ENCODE measurements around the gene ADRM1. TPM values are rescaled to one million over a fixed set of nuclear protein-coding genes. Genes with fewer than 3 reads are reported as not detected.

ADRM1 gene
- polyA plus RNA-seq (ENCODE audit: insufficient read length in 12 of 12): 10 to 100 TPM in 11 of 12 donors, not detected in 1; 37.5 to 62.4 (median 46.7) TPM
- long read RNA-seq, donor 1, transcript ADRM1-201 (10 exons, 1,478 nt): major isoform, 21 of 41 reads
- long read RNA-seq, donor 1, partial matches to known transcripts: 20 of 41 reads
- long read RNA-seq, donor 1, other reads (novel, unspliced or antisense): 0 of 41 reads
- long read RNA-seq, donor 2, transcript ADRM1-201 (10 exons, 1,478 nt): major isoform, 23 of 42 reads
- long read RNA-seq, donor 2, partial matches to known transcripts: 19 of 42 reads
- long read RNA-seq, donor 2, other reads (novel, unspliced or antisense): 0 of 42 reads
- long read RNA-seq, donor 3, transcript ADRM1-201 (10 exons, 1,478 nt): major isoform, 8 of 21 reads
- long read RNA-seq, donor 3, partial matches to known transcripts: 13 of 21 reads
- long read RNA-seq, donor 3, other reads (novel, unspliced or antisense): 0 of 21 reads
- long read RNA-seq, donor 4, transcript ADRM1-201 (10 exons, 1,478 nt): major isoform, 12 of 22 reads
- long read RNA-seq, donor 4, partial matches to known transcripts: 10 of 22 reads
- long read RNA-seq, donor 4, other reads (novel, unspliced or antisense): 0 of 22 reads
- long read RNA-seq, donor 5, transcript ADRM1-201 (10 exons, 1,478 nt): major isoform, 42 of 80 reads
- long read RNA-seq, donor 5, partial matches to known transcripts: 36 of 80 reads
- long read RNA-seq, donor 5, other reads (novel, unspliced or antisense): 0 of 80 reads
- long read RNA-seq, donor 6, transcript ADRM1-201 (10 exons, 1,478 nt): major isoform, 21 of 21 reads
- long read RNA-seq, donor 6, partial matches to known transcripts: 0 of 21 reads
- long read RNA-seq, donor 6, other reads (novel, unspliced or antisense): 0 of 21 reads
- long read RNA-seq, donor 7, transcript ADRM1-201 (10 exons, 1,478 nt): major isoform, 6 of 6 reads
- long read RNA-seq, donor 7, partial matches to known transcripts: 0 of 6 reads
- long read RNA-seq, donor 7, other reads (novel, unspliced or antisense): 0 of 6 reads
- long read RNA-seq, donor 8, transcript ADRM1-201 (10 exons, 1,478 nt): major isoform, 38 of 50 reads
- long read RNA-seq, donor 8, partial matches to known transcripts: 12 of 50 reads
- long read RNA-seq, donor 8, other reads (novel, unspliced or antisense): 0 of 50 reads
- long read RNA-seq, donor 9, transcript ADRM1-201 (10 exons, 1,478 nt): major isoform, 19 of 24 reads
- long read RNA-seq, donor 9, partial matches to known transcripts: 5 of 24 reads
- long read RNA-seq, donor 9, other reads (novel, unspliced or antisense): 0 of 24 reads
- long read RNA-seq, donor 10, transcript ADRM1-201 (10 exons, 1,478 nt): major isoform, 39 of 45 reads
- long read RNA-seq, donor 10, partial matches to known transcripts: 6 of 45 reads
- long read RNA-seq, donor 10, other reads (novel, unspliced or antisense): 0 of 45 reads
- long read RNA-seq, donor 11, transcript ADRM1-201 (10 exons, 1,478 nt): major isoform, 24 of 39 reads
- long read RNA-seq, donor 11, partial matches to known transcripts: 15 of 39 reads
- long read RNA-seq, donor 11, other reads (novel, unspliced or antisense): 0 of 39 reads

DNA sequence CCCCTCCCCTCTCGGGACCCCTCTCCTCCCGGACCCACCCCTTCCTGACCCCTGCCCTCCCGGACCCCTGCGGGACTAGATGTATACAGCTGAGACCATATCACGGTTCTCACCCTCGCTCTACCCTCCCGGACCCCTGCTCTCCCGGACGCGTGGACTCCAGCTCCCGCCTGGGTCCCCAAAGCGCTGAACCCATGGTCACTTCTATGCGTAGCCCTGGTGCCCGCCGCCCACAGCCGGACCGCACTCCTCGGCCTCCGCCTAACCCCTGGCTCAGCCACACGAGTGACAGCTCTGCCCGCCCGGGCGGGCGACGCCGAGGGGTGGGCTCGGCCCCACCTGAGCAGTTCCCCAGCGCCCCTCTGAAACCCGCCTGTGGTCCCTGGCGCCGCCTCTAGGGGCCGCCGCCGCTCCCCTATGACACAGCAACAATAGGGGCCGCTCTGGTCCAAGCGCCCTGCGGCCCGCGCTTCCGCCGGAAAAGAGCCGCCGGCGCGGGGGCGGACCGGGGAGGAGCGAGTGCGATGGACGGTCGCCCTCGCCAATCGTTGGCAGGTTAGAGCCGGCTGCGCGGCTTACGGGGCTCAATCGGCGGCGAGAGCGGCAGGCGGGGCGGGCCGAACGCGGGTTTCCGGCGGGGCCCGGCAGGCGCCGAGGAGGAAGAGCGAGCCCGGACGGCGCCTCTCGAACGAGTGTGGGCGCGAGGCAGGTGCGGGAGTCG, at the start of gene ADRM1:
TSS of gene ADRM1 (plus strand) at position 657 of the 721 bp plus-strand sequence. CDS start 572 bp downstream, outside the sequence.
- peak; percentile 98 for DNase-seq

- DNase-seq: no peak
These were observed 49.4 kb upstream of the ADRM1 start for GRCh38 chr20:62253398-62253797.

GRCh38 chr20:62254021-62254724, 48.6 kb upstream of the ADRM1 start:
- no peak for DNase-seq

DNA sequence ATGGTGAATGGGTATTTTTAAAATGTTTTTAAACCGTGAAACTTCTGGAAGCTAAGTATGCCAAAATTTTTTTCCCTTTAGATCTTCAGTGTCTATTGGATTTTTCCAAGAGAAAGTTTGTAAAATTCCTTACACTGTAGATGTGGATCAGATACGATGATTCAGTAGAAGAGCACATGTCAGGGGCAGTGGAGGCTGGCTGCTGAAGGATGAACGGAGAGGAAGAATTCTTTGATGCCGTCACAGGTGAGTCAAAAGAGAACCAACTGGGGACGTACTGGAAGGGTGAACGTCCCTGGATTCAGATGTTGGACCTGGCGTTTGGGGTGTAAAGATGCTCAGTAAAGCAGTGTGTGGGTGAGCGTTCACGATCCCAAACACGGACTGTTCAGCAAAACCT, 46.8 kb upstream of the ADRM1 start:
- no peak for DNase-seq

DNA sequence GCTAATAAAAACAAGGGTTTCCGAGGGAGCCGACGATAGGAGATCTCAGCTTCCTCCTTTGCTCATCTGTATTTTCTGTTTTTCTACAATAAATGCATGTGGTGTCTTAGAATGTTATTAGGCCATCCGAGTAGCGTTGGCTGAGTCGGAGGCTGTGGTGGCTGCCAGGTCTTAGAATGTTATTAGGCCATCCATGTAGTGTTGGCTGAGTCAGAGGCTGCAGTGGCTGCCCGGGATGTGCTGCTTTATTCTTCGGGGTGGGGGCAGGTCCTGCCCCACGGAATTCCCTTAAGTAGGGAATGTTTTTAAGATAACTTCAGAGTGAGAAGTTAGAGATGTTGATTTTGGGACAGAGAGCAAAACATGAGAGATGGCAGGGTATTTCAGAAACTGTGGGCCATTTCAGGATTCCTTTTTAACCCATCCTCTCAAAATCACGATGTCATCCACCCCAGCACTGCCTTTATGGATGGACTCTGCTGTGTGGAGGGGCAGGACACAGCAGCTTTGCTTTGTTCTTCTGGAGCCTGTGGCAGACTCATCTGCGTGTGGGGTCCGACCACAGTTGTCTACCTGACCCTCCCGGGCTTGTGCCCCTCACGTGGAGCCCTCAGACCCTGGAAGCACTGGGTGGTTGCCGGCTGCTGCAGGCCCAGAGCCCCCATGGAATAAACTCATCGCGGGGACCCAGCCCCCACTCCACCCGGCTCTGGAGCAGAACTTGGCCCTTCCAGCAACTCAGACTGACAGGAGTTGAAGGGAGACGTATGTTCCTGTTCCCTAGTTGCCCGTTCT, 44.1 kb upstream of the ADRM1 start:
- no peak for DNase-seq

DNA sequence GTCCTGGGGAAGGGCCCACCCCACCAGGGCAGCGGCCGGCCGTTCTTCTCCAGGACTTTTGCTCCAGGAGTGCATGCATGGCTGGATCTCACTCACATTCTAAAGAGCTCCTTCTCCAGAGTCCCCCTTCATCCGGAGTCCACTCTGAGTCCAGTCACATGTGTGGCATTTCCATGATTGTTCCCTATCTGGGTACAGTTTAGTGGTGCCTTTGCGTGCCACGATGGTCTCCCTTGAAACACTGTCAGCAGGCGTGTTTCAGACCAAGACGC, 43.6 kb upstream of the ADRM1 start:
- no peak for DNase-seq

DNA sequence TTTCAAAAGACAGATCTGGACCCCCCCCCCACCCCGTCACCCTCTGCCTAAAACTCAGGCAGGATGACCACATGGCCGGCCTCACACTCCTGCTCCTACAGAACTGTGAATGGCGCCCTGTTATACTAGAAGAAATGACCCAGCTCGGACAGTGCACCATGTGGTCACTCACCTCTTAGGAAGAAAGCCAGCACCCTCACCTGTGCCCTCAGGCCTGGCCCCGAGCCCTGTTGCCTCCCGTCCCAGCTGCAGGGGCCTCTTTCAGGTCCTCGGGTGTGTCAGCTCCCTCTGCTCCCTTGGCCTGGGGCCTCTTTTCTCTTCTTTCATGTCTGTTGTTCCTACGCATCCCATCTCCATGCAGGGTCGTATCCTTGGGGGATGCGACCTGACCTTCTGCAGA, 40.7 kb upstream of the ADRM1 start:
- no peak for DNase-seq

DNA sequence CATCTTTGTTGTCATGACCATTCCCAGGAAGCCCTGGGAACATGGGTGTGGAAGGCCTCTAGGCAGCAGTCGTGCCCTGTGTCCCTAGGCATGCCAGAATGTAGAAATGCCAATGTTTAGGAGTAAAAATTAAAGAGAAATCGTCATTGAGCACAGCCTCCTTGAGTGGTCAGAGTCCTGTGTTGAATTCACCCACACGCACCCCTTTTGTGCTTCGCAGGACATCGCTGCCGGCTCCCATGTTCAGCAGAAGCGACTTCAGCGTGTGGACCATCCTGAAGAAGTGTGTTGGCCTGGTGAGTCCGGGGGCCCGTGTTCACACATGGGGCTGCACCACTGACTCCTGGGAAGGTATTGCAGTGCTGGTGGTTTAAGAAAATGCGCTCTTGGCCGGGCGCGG, 39.4 kb upstream of the ADRM1 start:
- no peak for DNase-seq

- no peak for DNase-seq
These were observed 37.4 kb upstream of the ADRM1 start for GRCh38 chr20:62265365-62265764.

DNA sequence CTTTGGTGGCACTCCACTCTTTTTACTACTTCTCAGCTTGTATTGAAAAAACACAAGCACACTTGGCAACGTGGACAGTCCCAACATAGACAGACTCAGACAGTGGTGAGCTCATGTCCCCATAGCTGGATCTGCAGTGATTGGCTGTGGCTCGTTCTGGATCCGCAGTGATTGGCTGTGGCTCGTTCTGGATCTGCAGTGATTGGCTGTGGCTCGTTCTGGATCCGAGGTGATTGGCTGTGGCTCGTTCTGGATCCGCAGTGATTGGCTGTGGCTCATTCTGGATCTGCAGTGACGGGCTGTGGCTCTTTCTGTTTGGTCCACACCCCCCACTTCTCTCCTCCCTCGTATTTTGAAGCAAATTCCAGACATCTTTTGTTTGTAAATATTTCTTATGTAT, 36.5 kb upstream of the ADRM1 start:
- DNase-seq: no peak

- DNase-seq: no peak
These were observed 35.9 kb upstream of the ADRM1 start for GRCh38 chr20:62266851-62267250.

DNA sequence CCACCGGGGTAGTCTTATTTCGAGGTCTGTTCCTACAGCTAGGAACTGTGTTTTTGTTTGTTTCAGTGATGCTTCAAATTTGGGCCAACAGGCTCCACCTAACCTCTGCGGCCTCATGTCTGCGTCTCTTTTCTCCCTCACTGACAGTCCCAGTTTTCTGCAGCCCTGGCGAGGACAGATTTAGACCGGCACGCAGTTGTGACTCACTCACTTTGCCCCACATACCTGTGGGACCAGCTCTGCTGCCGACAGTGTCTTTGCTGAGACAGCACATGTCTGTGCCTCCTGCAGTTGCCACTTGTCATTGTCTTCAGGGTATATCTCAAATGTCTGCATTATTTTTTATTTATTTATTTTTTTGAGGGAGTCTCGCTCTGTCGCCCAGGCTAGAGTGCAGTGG, 35.3 kb upstream of the ADRM1 start:
- DNase-seq: no peak

- no peak for DNase-seq
These were observed 34.4 kb upstream of the ADRM1 start for GRCh38 chr20:62268228-62268900.

- DNase-seq: no peak
These were observed 33.4 kb upstream of the ADRM1 start for GRCh38 chr20:62269378-62269777.

DNA sequence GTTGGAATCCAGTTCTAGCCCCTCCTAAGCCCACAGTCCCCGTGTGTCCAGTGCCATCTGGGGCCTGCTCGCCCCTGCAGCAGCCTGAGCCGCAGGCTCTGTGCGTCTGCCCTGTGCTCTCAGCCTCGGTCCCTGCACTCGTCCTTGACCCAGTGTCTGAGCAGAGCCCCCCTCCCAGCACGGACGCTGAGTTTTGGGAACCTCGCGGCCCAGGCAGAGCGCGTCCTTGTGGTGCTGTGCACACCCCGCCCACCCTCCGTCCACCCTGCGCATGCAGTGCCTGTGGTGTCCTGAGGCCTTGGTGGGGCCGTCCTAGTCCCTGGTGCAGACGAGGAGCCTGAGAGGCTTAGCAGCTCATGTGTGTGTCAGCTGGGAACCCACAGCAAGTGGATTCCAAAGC, 32.9 kb upstream of the ADRM1 start:
- DNase-seq: no peak

- DNase-seq: no peak
These were observed 30.6 kb upstream of the ADRM1 start for GRCh38 chr20:62272200-62272599.

- no peak for DNase-seq
These were observed 29.4 kb upstream of the ADRM1 start for GRCh38 chr20:62273416-62273815.

DNA sequence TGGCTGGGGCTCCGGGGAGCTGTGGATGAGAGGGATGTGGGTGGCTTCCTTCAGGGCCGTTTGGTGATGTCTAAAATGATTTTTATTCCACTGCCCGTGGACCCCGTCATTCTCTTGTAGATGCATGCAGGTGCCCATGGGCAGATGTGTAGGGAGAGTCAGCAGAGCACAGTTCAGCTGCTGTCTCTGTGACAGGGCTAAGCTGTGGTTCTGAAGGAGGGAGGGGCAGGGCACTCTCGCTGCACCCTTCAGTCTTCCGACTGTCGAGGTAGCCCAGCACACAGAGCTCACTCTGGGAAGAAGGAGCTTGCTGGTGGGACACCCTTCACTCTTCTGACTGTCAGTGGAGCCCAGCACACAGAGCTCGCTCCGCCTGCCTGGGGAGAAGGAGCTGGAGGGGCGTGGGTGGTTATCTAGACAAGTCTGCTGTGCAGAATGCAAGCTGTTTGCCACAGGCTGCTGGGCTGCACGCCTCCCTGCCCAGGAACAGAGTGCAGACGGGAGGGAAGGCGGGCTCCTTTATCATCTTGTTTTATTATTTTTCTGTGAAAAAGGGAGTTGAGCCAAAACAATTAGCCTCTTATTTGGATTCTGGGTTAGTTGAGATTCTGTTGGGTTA, 28.4 kb upstream of the ADRM1 start:
- DNase-seq: no peak

Data from muscle of arm (tissue), 14 donors.